ENCODE results near the gene COG1.
A peak's percentile ranks its signal among the peaks of the same experiment; 100 is the strongest.

Gene COG1

GRCh38 chr17:73172252-73172651 lies 20.6 kb upstream of the COG1 start:
- DNase-seq (ENCODE audit: low spot score), result no peak

- no peak for DNase-seq (ENCODE audit: low spot score)
Measured at GRCh38 chr17:73174126-73174525, 18.7 kb upstream of the COG1 start.

- DNase-seq (ENCODE audit: low spot score), result no peak
Measured at GRCh38 chr17:73175962-73176565, 16.8 kb upstream of the COG1 start.

GRCh38 chr17:73179387-73179786 lies 13.5 kb upstream of the COG1 start:
- no peak for DNase-seq (ENCODE audit: low spot score)

GRCh38 chr17:73179878-73180277 lies 13.0 kb upstream of the COG1 start:
- no peak for DNase-seq (ENCODE audit: low spot score)

GRCh38 chr17:73182616-73183310 lies 10.1 kb upstream of the COG1 start:
- DNase-seq (ENCODE audit: low spot score), result no peak

GRCh38 chr17:73184136-73184993 lies 8.5 kb upstream of the COG1 start:
- DNase-seq (ENCODE audit: low spot score), result no peak

- DNase-seq (ENCODE audit: low spot score), result no peak
Measured at GRCh38 chr17:73186283-73187050, 6.4 kb upstream of the COG1 start.

GRCh38 chr17:73187203-73187769 lies 5.6 kb upstream of the COG1 start:
- DNase-seq (ENCODE audit: low spot score), result no peak

GRCh38 chr17:73188011-73188410 lies 4.8 kb upstream of the COG1 start:
- DNase-seq (ENCODE audit: low spot score), result no peak

GRCh38 chr17:73189417-73190099 lies 3.3 kb upstream of the COG1 start:
- DNase-seq (ENCODE audit: low spot score), result peak; percentile 23

- DNase-seq (ENCODE audit: low spot score), result peak; percentile 66
Measured at GRCh38 chr17:73191443-73192205, 1.2 kb upstream of the COG1 start.

GRCh38 chr17:73192206-73192893 lies 505 bp upstream of the COG1 start:
- peak; percentile 53 for DNase-seq (ENCODE audit: low spot score)

GRCh38 chr17:73194514-73195222 lies 1.8 kb downstream of the COG1 start:
- DNase-seq (ENCODE audit: low spot score), result no peak

- peak; percentile 38 for DNase-seq (ENCODE audit: low spot score)
Measured at GRCh38 chr17:73196500-73196899, 3.6 kb downstream of the COG1 start.

- no peak for DNase-seq (ENCODE audit: low spot score)
Measured at GRCh38 chr17:73197161-73197560, 4.3 kb downstream of the COG1 start.

- no peak for DNase-seq (ENCODE audit: low spot score)
Measured at GRCh38 chr17:73198201-73198929, 5.5 kb downstream of the COG1 start.

- no peak for DNase-seq (ENCODE audit: low spot score)
Measured at GRCh38 chr17:73198930-73199260, 6.0 kb downstream of the COG1 start.
